ENCODE results near the gene ZNF714. TPM values are rescaled to one million over a fixed set of nuclear protein-coding genes. Genes with fewer than 3 reads are reported as not detected.

ZNF714 gene
- total RNA-seq (10 to 100 TPM; 11.5 to 14.7 TPM), polyA plus RNA-seq (1 to 10 TPM; 3.4 to 8.8 TPM)

DNA sequence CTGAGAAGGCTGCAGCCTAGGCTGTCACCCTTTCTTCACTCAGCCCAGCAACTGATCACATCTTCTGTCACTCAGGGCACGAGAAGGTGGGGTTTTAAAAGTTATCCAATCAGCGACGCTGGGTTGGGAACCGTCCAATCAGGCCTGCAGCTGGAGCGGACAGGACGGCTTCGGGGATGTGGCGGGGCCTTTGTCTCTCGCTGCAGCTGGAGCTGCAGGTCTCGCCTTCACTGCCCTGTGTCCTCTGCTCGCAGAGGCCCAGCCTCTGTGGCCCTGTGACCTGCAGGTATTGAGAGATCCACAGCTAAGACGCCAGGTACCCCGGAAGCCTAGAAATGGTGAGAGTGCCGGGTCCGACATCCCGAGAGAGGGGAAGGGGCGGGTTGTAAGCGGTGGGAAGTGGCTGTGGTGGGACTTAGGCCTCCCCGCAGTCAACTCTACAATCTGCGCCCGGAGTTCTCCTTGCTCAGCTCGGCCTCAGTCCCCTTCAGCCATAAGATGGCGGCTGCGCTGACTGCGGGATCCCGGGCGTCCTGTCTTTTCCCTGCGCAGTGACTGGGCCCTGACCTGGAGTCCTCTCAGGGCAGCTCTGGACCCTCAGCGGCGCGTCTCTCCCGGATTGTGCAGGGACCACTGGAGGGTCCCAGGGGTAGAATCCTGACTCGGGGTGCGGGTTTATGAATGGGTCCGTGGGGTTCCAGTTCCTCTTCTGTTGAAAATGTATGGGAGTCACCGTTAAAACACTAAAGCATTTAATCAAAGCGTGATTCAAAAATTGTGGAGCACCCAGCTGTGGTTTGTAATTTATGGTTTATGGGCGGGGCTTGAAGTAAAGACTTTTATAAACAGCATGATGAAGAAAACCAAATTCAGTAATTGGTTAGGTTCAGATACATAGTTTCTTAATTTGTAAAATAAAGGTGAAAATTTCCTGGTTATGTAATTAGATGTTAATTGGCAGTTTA, at the start of gene ZNF714:
ZNF714 (plus strand) TSS at position 193 of the 965 bp plus-strand sequence. CDS start 16,066 bp downstream, outside the sequence.
- H3K27ac Mint-ChIP-seq, result peak within 1 kb of the TSS; percentile 89 to 98 (median 94)
- H3K9me3 Mint-ChIP-seq, result peaks cover 0 to 2% (median 0%) of the 10 kb centered on the region in 8 donors
- ChIA-PET CTCF (ENCODE audit: partially characterized antibody) (no interaction called here), POLR2A (ENCODE audit: partially characterized antibody) (interaction anchor here (0.5 to 2.2 kb wide), 8 partner anchors 60 to 634 kb away, joined by 3 to 15 read pairs (median 4); partner anchors contain the start of genes ZNF430, ZNF431 and ZNF85)
- H3K4me3 Mint-ChIP-seq, result peak within 1 kb of the TSS; percentile 93 to 100 (median 99)
- peaks cover 4% of the 10 kb centered on the region for H3K36me3 ChIP-seq (ENCODE audit: insufficient read depth, low read length)
- peak within 1 kb of the TSS; percentile 61 for H3K27ac ChIP-seq (ENCODE audit: low read depth, low read length)
- no peaks in the 10 kb centered on the region for H3K4me1 ChIP-seq (ENCODE audit: insufficient read depth, low read length)
- peaks cover 11 to 20% of the 10 kb centered on the region in 2 donors for H3K36me3 Mint-ChIP-seq
- H3K27me3 ChIP-seq (ENCODE audit: insufficient read depth, low read length), result no peaks in the 10 kb centered on the region
- H3K9me3 ChIP-seq (ENCODE audit: control insufficient read depth in 1 of 2, low read length in 2 of 2), result no peaks in the 10 kb centered on the region
- intact Hi-C loops (cut with micrococcal nuclease), result loop anchor here (1.0 to 5.0 kb wide), 3 partner anchors 59 to 83 kb away; partner anchors contain the start of gene ZNF430
- peak; percentile 81 to 90 (median 86) for DNase-seq
- H3K4me1 Mint-ChIP-seq, result peaks cover 4 to 21% (median 14%) of the 10 kb centered on the region in 4 donors
- no peaks in the 10 kb centered on the region for H3K27me3 Mint-ChIP-seq
- H3K4me3 ChIP-seq (ENCODE audit: low read length in 2 of 2), result peak within 1 kb of the TSS; percentile 39 to 80

DNA sequence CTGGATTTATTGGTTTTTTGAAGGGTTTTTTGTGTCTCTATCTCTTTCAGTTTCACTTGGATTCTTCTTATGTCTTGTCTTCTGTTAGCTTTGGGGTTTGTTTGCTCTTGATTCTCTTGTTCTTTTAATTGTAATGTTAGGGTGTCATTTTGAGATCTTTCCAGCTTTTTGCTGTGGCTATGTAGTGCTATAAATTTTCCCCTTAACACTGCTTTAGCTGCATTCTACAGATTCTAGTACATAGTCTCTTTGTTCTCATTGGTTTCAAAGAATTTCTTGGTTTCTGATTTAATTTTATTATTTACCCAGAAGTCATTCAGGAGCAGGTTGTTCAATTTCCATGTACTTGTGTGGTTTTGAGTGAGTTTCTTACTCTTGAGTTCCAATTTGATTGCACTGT, 37.0 kb upstream of the ZNF714 start:
- peaks cover 6 to 19% of the 10 kb centered on the region in 2 donors for H3K9me3 ChIP-seq (ENCODE audit: control insufficient read depth in 1 of 2, low read length in 2 of 2)
- intact Hi-C loops (cut with micrococcal nuclease), result no loop called here
- CTCF ChIA-PET (ENCODE audit: partially characterized antibody), result no interaction called here
- H3K27ac ChIP-seq (ENCODE audit: low read depth, low read length), result no peak overlapping the region
- POLR2A ChIA-PET (ENCODE audit: partially characterized antibody), result no interaction called here
- Mint-ChIP-seq H3K27ac (no peak overlapping the region), H3K36me3 (peaks cover 71 to 72% of the 10 kb centered on the region in 2 donors), H3K9me3 (peaks cover 4 to 62% (median 56%) of the 10 kb centered on the region in 8 donors), H3K27me3 (no peaks in the 10 kb centered on the region), H3K4me3 (peak overlapping the region in 1 of 8 donors; percentile 48), H3K4me1 (peaks cover 10 to 23% (median 16%) of the 10 kb centered on the region in 4 donors)
- no peaks in the 10 kb centered on the region for H3K27me3 ChIP-seq (ENCODE audit: insufficient read depth, low read length)
- H3K4me3 ChIP-seq (ENCODE audit: low read length in 2 of 2), result no peak overlapping the region
- no peak for DNase-seq
- no peaks in the 10 kb centered on the region for H3K4me1 ChIP-seq (ENCODE audit: insufficient read depth, low read length)
- peaks cover 24% of the 10 kb centered on the region for H3K36me3 ChIP-seq (ENCODE audit: insufficient read depth, low read length)

DNA sequence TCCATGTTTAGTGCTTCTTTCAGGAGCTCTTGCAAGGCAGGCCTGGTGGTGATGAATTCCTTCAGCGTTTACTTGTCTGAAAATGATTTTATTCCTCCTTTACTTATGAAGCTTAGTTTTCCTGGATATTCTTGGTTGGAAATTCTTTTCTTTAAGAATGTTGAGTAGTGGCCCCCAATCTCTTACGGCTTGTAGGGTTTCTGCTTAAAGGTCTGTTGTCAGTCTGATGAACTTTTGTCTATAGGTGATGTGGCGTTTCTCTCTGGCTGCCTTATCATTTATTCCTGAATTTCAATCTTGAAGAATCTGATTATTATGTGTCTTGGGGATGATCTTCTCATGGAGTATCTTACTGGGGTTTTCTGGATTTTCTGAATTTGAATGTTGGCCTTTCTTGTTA, 35.5 kb upstream of the ZNF714 start:
- H3K36me3 Mint-ChIP-seq, result peaks cover 64 to 67% of the 10 kb centered on the region in 2 donors
- no peaks in the 10 kb centered on the region for H3K4me1 ChIP-seq (ENCODE audit: insufficient read depth, low read length)
- CTCF ChIA-PET (ENCODE audit: partially characterized antibody), result interaction anchor here (0.8 kb wide), 1 partner anchor 9 kb away, joined by 3 read pairs; no protein-coding TSS in a partner anchor
- H3K4me3 ChIP-seq (ENCODE audit: low read length in 2 of 2), result no peak overlapping the region
- POLR2A ChIA-PET (ENCODE audit: partially characterized antibody), result no interaction called here
- H3K4me3 Mint-ChIP-seq, result peak overlapping the region in 3 of 8 donors; percentile 11 to 41 (median 36)
- intact Hi-C loops (cut with micrococcal nuclease), result no loop called here
- peaks cover 6 to 19% of the 10 kb centered on the region in 2 donors for H3K9me3 ChIP-seq (ENCODE audit: control insufficient read depth in 1 of 2, low read length in 2 of 2)
- peaks cover 4 to 71% (median 56%) of the 10 kb centered on the region in 8 donors for H3K9me3 Mint-ChIP-seq
- H3K4me1 Mint-ChIP-seq, result peaks cover 9 to 23% (median 16%) of the 10 kb centered on the region in 4 donors
- no peaks in the 10 kb centered on the region for H3K27me3 ChIP-seq (ENCODE audit: insufficient read depth, low read length)
- peaks cover 24% of the 10 kb centered on the region for H3K36me3 ChIP-seq (ENCODE audit: insufficient read depth, low read length)
- no peak overlapping the region for H3K27ac Mint-ChIP-seq
- H3K27me3 Mint-ChIP-seq, result no peaks in the 10 kb centered on the region
- no peak for DNase-seq
- no peak overlapping the region for H3K27ac ChIP-seq (ENCODE audit: low read depth, low read length)

DNA sequence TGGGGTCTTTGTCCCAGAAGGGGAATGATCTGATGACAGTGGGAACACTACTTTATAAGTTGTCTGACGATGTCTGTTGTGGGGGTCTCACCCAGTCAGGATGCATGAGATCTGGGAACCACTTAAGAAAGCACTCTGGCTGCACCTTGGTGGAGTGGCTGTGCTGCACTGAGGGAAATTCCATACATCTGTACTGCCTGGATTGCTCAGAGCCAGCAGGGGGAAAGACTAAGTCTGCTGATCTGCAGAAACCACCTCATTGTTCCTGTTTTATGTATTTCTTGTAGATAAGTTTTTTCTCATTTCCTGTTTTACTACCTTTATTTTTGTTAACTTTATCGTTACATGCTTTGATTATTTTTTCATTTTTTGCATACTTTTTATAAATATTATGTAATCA, 34.3 kb upstream of the ZNF714 start:
- H3K27me3 Mint-ChIP-seq, result no peaks in the 10 kb centered on the region
- H3K9me3 Mint-ChIP-seq, result peaks cover 4 to 80% (median 61%) of the 10 kb centered on the region in 8 donors
- peaks cover 67 to 70% of the 10 kb centered on the region in 2 donors for H3K36me3 Mint-ChIP-seq
- no peak overlapping the region for H3K27ac ChIP-seq (ENCODE audit: low read depth, low read length)
- H3K27ac Mint-ChIP-seq, result peak overlapping the region in 1 of 7 donors; percentile 7
- H3K4me3 ChIP-seq (ENCODE audit: low read length in 2 of 2), result no peak overlapping the region
- peaks cover 6 to 21% of the 10 kb centered on the region in 2 donors for H3K9me3 ChIP-seq (ENCODE audit: control insufficient read depth in 1 of 2, low read length in 2 of 2)
- POLR2A ChIA-PET (ENCODE audit: partially characterized antibody), result no interaction called here
- H3K27me3 ChIP-seq (ENCODE audit: insufficient read depth, low read length), result no peaks in the 10 kb centered on the region
- H3K36me3 ChIP-seq (ENCODE audit: insufficient read depth, low read length), result peaks cover 25% of the 10 kb centered on the region
- CTCF ChIA-PET (ENCODE audit: partially characterized antibody), result no interaction called here
- H3K4me3 Mint-ChIP-seq, result peak overlapping the region in 1 of 8 donors; percentile 15
- H3K4me1 ChIP-seq (ENCODE audit: insufficient read depth, low read length), result no peaks in the 10 kb centered on the region
- no peak for DNase-seq
- H3K4me1 Mint-ChIP-seq, result peaks cover 8 to 22% (median 17%) of the 10 kb centered on the region in 4 donors
- intact Hi-C loops (cut with micrococcal nuclease), result no loop called here

DNA sequence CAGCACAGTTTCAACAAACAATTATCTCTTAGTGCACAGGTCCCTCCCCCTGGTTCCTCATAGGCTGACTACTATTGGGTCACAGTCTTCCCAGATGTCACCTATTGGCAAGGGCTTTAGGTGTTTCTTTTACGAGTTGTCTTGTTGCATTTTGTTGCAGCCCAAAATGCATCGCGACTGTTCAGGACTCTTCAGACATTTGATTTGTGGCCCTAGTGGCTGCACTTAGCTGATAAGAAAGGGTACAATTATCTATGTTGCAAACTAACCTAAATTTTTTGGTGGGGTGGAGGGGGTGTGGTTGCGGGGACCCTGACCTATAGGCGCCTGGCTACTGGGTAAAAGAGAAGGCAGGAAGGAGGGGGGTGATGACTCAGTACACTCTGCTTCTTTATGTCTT, 29.1 kb upstream of the ZNF714 start:
- H3K9me3 ChIP-seq (ENCODE audit: control insufficient read depth in 1 of 2, low read length in 2 of 2), result peaks cover 0 to 17% of the 10 kb centered on the region in 2 donors
- Mint-ChIP-seq H3K4me1 (peaks cover 0 to 5% (median 0%) of the 10 kb centered on the region in 4 donors), H3K27ac (no peak overlapping the region), H3K36me3 (peaks cover 49 to 69% of the 10 kb centered on the region in 2 donors), H3K4me3 (no peak overlapping the region), H3K9me3 (peaks cover 0 to 77% (median 44%) of the 10 kb centered on the region in 8 donors), H3K27me3 (no peaks in the 10 kb centered on the region)
- no peak overlapping the region for H3K4me3 ChIP-seq (ENCODE audit: low read length in 2 of 2)
- H3K36me3 ChIP-seq (ENCODE audit: insufficient read depth, low read length), result peaks cover 33% of the 10 kb centered on the region
- no peaks in the 10 kb centered on the region for H3K27me3 ChIP-seq (ENCODE audit: insufficient read depth, low read length)
- no peak for DNase-seq
- no peaks in the 10 kb centered on the region for H3K4me1 ChIP-seq (ENCODE audit: insufficient read depth, low read length)
- intact Hi-C loops (cut with micrococcal nuclease), result no loop called here
- POLR2A ChIA-PET (ENCODE audit: partially characterized antibody), result no interaction called here
- H3K27ac ChIP-seq (ENCODE audit: low read depth, low read length), result no peak overlapping the region
- CTCF ChIA-PET (ENCODE audit: partially characterized antibody), result no interaction called here

DNA sequence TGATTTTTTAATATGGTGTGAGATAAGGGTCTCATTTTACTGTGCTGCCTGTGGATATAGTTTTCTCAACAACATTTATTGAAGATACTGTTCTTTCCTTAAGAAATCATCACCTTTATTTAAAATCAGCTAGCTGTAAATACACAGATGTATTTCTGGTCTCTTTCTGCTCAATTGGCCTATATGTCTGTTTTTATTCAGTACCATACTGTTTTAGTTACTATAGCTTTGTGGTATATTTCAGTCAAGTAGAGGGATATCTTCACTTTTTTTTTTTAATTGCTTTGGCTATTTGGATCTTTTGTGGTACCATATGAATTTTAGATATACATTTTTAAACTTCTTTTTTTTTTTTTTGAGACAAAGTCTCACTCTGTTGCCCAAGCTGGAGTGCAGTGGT, 16.7 kb upstream of the ZNF714 start:
- H3K4me3 Mint-ChIP-seq, result no peak overlapping the region
- ChIA-PET POLR2A (ENCODE audit: partially characterized antibody) (no interaction called here), CTCF (ENCODE audit: partially characterized antibody) (no interaction called here)
- peaks cover 2 to 23% (median 12%) of the 10 kb centered on the region in 8 donors for H3K9me3 Mint-ChIP-seq
- Histone ChIP-seq H3K4me3 (ENCODE audit: low read length in 2 of 2) (no peak overlapping the region), H3K36me3 (ENCODE audit: insufficient read depth, low read length) (no peaks in the 10 kb centered on the region), H3K9me3 (ENCODE audit: control insufficient read depth in 1 of 2, low read length in 2 of 2) (peaks cover 0 to 5% of the 10 kb centered on the region in 2 donors), H3K27ac (ENCODE audit: low read depth, low read length) (no peak overlapping the region), H3K4me1 (ENCODE audit: insufficient read depth, low read length) (no peaks in the 10 kb centered on the region), H3K27me3 (ENCODE audit: insufficient read depth, low read length) (no peaks in the 10 kb centered on the region)
- no peak for DNase-seq
- H3K36me3 Mint-ChIP-seq, result peaks cover 27 to 31% of the 10 kb centered on the region in 2 donors
- no peaks in the 10 kb centered on the region for H3K27me3 Mint-ChIP-seq
- no peak overlapping the region for H3K27ac Mint-ChIP-seq
- intact Hi-C loops (cut with micrococcal nuclease), result no loop called here
- H3K4me1 Mint-ChIP-seq, result no peaks in the 10 kb centered on the region

DNA sequence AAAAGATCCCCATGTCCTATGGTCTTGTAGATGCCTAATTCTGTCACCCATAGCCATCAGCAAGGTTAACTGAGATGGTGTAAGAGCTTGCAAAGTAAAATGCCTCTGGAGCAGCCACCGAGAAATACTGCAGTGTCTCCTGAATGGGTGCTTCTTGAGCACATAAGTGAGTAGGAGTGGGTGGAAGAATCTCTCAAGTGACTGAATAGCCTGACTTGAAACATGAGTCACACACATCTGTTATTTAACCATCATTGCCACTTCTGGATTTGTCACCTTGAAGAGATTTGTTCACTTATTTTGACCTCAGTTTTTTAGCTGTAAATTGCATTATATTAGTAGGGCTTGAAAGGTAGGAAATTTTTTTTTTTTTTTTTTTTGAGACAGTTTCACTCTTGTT, 2.3 kb downstream of the ZNF714 start:
- Histone ChIP-seq H3K27me3 (ENCODE audit: insufficient read depth, low read length) (no peaks in the 10 kb centered on the region), H3K4me3 (ENCODE audit: low read length in 2 of 2) (no peak overlapping the region), H3K36me3 (ENCODE audit: insufficient read depth, low read length) (peaks cover 4% of the 10 kb centered on the region), H3K9me3 (ENCODE audit: control insufficient read depth in 1 of 2, low read length in 2 of 2) (no peaks in the 10 kb centered on the region), H3K4me1 (ENCODE audit: insufficient read depth, low read length) (no peaks in the 10 kb centered on the region), H3K27ac (ENCODE audit: low read depth, low read length) (no peak overlapping the region)
- no peak overlapping the region for H3K27ac Mint-ChIP-seq
- H3K4me3 Mint-ChIP-seq, result no peak overlapping the region
- ChIA-PET POLR2A (ENCODE audit: partially characterized antibody) (no interaction called here), CTCF (ENCODE audit: partially characterized antibody) (no interaction called here)
- no peaks in the 10 kb centered on the region for H3K27me3 Mint-ChIP-seq
- intact Hi-C loops (cut with micrococcal nuclease), result loop anchor here (5.0 kb wide), 1 partner anchor 62 kb away; the partner anchor contains the start of gene ZNF430
- peaks cover 0 to 2% (median 0%) of the 10 kb centered on the region in 8 donors for H3K9me3 Mint-ChIP-seq
- no peak for DNase-seq
- peaks cover 10 to 23% of the 10 kb centered on the region in 2 donors for H3K36me3 Mint-ChIP-seq
- H3K4me1 Mint-ChIP-seq, result peaks cover 4 to 21% (median 14%) of the 10 kb centered on the region in 4 donors
